Prostate gland (tissue), 2 donors: ENCODE measurements around the gene ZNF267. TPM values are rescaled to one million over a fixed set of nuclear protein-coding genes. Genes with fewer than 3 reads are reported as not detected.
"Not testable (repeated sequence)": the region's sequence is repeated elsewhere in the genome, so short reads cannot be mapped to it uniquely, and the experiment has no call there.

ENCODE experiments used
- DNase-seq: peaks from one replicate; pipeline ENCODE4 v3.0.0-alpha.2; 2019; ENCODE audit warnings: low spot score
- H3K27ac ChIP-seq, 2 donors: fragments of 200-600 bp; sonication (generic); 2 replicates each; pipeline ENCODE4 v1.5.1; 2017 to 2019
- H3K27me3 ChIP-seq: fragments of 200-600 bp; sonication (generic); replicated peaks from 2 replicates; pipeline ENCODE4 v1.5.1; 2019; ENCODE audit not compliant: insufficient read depth
- H3K36me3 ChIP-seq, 2 donors: fragments of 200-600 bp; sonication (generic); 1 replicate in 1 of 2; 2 replicates in 1 of 2; pipeline versions ENCODE4 v1.5.1 to v1.8.1; 2017 to 2019
- H3K4me1 ChIP-seq: fragments of 200-600 bp; sonication (generic); replicated peaks from 2 replicates; pipeline ENCODE4 v1.5.1; 2019
- H3K4me3 ChIP-seq, 2 donors: fragments of 200-600 bp; sonication (generic); 2 replicates each; pipeline ENCODE4 v1.5.1; 2017 to 2019
- H3K9me3 ChIP-seq: fragments of 200-600 bp; sonication (generic); 2 replicates; pipeline ENCODE4 v1.5.1; 2017
- CTCF ChIP-seq, 4 experiments: fragments of 200-600 bp in 2 of 4; fragments of 450-650 bp in 2 of 4; sonication (generic) in 2 of 4; IDR thresholded peaks; 1 replicate in 3 of 4; 2 replicates in 1 of 4; pipeline ENCODE4 v1.5.1; 2016 to 2019; ENCODE audit warnings: antibody characterized with exemption in 4 of 4, mild to moderate bottlenecking in 2 of 4, moderate library complexity in 2 of 4
- POLR2A ChIP-seq: fragments of 450-650 bp; IDR thresholded peaks from one replicate; pipeline ENCODE4 v1.6.1; 2016; ENCODE audit warnings: antibody characterized with exemption, mild to moderate bottlenecking
- POLR2AphosphoS5 ChIP-seq: sonication (generic); formaldehyde crosslinking; IDR thresholded peaks from one replicate; pipeline ENCODE4 v1.6.1; 2017; ENCODE audit warnings: antibody characterized with exemption
- WGBS: methylation state at CpG from one replicate; pipeline ENCODE4 v1.1.5; 2018; 5-methylcytosine and 5-hydroxymethylcytosine counted together
- intact Hi-C: fragments of 100-400 bp; cut with DNase I; formaldehyde crosslinking; loops from one replicate; pipeline ENCODE4 v1.14.2; 2022
- small RNA-seq, 2 donors: library from RNA; depleted of rRNA; stranded (forward); fragments of <200 nt; gene quantifications; one replicate each; pipeline ENCODE3, GENCODE V24; 2016
- total RNA-seq, 2 donors: library from RNA; depleted of rRNA; stranded (reverse); fragments of >200 nt; gene quantifications; one replicate each; pipeline ENCODE4 v1.1.0, GENCODE V29; 2016

Gene ZNF267
- total RNA-seq, 2 donors from 2014 or later, result 6.9 to 21.4 TPM

GRCh38 chr16:31916056-31916488 is 42.5 kb downstream of the ZNF267 start:
- Histone ChIP-seq H3K4me3 (no peak overlapping the region), H3K27me3 (no peaks in the 10 kb centered on the region), H3K36me3 (peaks cover 0 to 28% of the 10 kb centered on the region in 2 donors), H3K27ac (no peak overlapping the region), H3K4me1 (no peaks in the 10 kb centered on the region), H3K9me3 (peaks cover 8% of the 10 kb centered on the region)
- intact Hi-C loops, result no loop called here
- TF ChIP-seq CTCF (IDR thresholded peaks at IDR 0.05), result no peak
- TF ChIP-seq POLR2AphosphoS5, result no peak
- no peak for TF ChIP-seq POLR2A
- DNase-seq, result no peak
- WGBS, result 94% methylated on average over 3 of the region's 3 CpGs

DNA sequence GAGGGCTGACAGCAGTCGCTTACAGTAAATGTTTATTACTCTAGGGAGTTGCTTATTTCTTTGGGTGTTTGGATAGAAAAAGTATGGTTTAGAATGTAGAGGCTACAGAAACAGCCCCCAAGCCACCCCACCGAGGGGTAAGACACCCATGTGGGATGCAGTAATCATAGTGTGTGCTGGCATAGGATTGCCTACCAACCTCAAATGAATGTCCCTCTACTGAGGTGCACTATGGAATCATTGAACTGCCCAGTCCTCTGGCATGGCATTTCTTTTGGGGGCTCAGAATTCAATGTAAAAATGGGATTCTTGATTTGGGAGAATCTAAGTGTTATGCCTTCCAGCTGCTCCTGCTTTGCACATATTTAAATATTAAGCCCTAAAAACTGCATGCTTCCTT is 46.8 kb downstream of the ZNF267 start:
- WGBS, result 96% methylated on average over 2 of the region's 2 CpGs
- intact Hi-C loops, result no loop called here
- DNase-seq, result no peak
- TF ChIP-seq POLR2A (no peak), POLR2AphosphoS5 (no peak), CTCF (IDR thresholded peaks at IDR 0.05) (no peak)
- Histone ChIP-seq H3K27ac (no peak overlapping the region), H3K27me3 (no peaks in the 10 kb centered on the region), H3K9me3 (no peaks in the 10 kb centered on the region), H3K36me3 (peaks cover 0 to 9% of the 10 kb centered on the region in 2 donors), H3K4me1 (no peaks in the 10 kb centered on the region), H3K4me3 (no peak overlapping the region)

GRCh38 chr16:31951806-31952205 is 78.2 kb downstream of the ZNF267 start:
- H3K36me3 ChIP-seq, DNase-seq, H3K27me3 ChIP-seq, H3K4me3 ChIP-seq, H3K9me3 ChIP-seq, H3K27ac ChIP-seq, H3K4me1 ChIP-seq, intact Hi-C loops: not testable (repeated sequence)
- 88% methylated on average over 1 of the region's 1 CpG for WGBS

- H3K4me1 ChIP-seq, H3K9me3 ChIP-seq, H3K27ac ChIP-seq, H3K27me3 ChIP-seq, intact Hi-C loops, DNase-seq, H3K36me3 ChIP-seq, H3K4me3 ChIP-seq: not testable (repeated sequence)
- 0% methylated on average over 1 of the region's 3 CpGs for WGBS
Observed at GRCh38 chr16:31952206-31952605, 78.6 kb downstream of the ZNF267 start.

- H3K27ac ChIP-seq, H3K9me3 ChIP-seq, H3K36me3 ChIP-seq, intact Hi-C loops, H3K27me3 ChIP-seq, H3K4me3 ChIP-seq, DNase-seq, H3K4me1 ChIP-seq: not testable (repeated sequence)
- 40% methylated on average over 1 of the region's 8 CpGs for WGBS
Observed at GRCh38 chr16:31956221-31956620, 82.6 kb downstream of the ZNF267 start.

- H3K27me3 ChIP-seq, DNase-seq, H3K4me1 ChIP-seq, H3K9me3 ChIP-seq, H3K4me3 ChIP-seq, H3K36me3 ChIP-seq, intact Hi-C loops, H3K27ac ChIP-seq: not testable (repeated sequence)
- WGBS, result 72% methylated on average over 22 of the region's 22 CpGs
Observed at GRCh38 chr16:31960186-31960910, 86.7 kb downstream of the ZNF267 start.

Small RNAs within 50 kb of the gene (small RNA-seq; reads per million reads assigned to genes)
- gene AC034105.2 (0 reads per million in 2 donors), gene AC034105.4 (0 reads per million in 2 donors)
